Measurements from ENCODE around the gene ARID5A. TPM values are rescaled to one million over a fixed set of nuclear protein-coding genes. Genes with fewer than 3 reads are reported as not detected.

Gene ARID5A
- total RNA-seq, 1 donor = 9.5 TPM

GRCh38 chr2:96506907-96507240 is 29.7 kb upstream of the ARID5A start:
- DNase-seq (ENCODE audit: low read depth) = no peak
- TF ChIP-seq CTCF (IDR thresholded peaks at IDR 0.05; ENCODE audit: insufficient read depth, low read depth, low read length) = no peak
- H3K4me3 ChIP-seq (ENCODE audit: low read depth, low read length) = no peak overlapping the region

GRCh38 chr2:96507957-96508520 is 28.5 kb upstream of the ARID5A start:
- TF ChIP-seq CTCF (IDR thresholded peaks at IDR 0.05; ENCODE audit: insufficient read depth, low read depth, low read length) = peak; percentile 95
- DNase-seq (ENCODE audit: low read depth) = peak; percentile 36
- H3K4me3 ChIP-seq (ENCODE audit: low read depth, low read length) = peak overlapping the region; percentile 35

GRCh38 chr2:96508521-96509113 is 27.9 kb upstream of the ARID5A start:
- H3K4me3 ChIP-seq (ENCODE audit: low read depth, low read length) = no peak overlapping the region
- DNase-seq (ENCODE audit: low read depth) = no peak
- TF ChIP-seq CTCF (IDR thresholded peaks at IDR 0.05; ENCODE audit: insufficient read depth, low read depth, low read length) = no peak

GRCh38 chr2:96509114-96509846 is 27.3 kb upstream of the ARID5A start:
- DNase-seq (ENCODE audit: low read depth) = peak; percentile 83
- no peak overlapping the region for H3K4me3 ChIP-seq (ENCODE audit: low read depth, low read length)

GRCh38 chr2:96509847-96510230 is 26.7 kb upstream of the ARID5A start:
- no peak overlapping the region for H3K4me3 ChIP-seq (ENCODE audit: low read depth, low read length)
- TF ChIP-seq CTCF (IDR thresholded peaks at IDR 0.05; ENCODE audit: insufficient read depth, low read depth, low read length) = no peak
- no peak for DNase-seq (ENCODE audit: low read depth)

More at GRCh38 chr2:96509114-96509846, 27.3 kb upstream of the ARID5A start:
- TF ChIP-seq CTCF (IDR thresholded peaks at IDR 0.05; ENCODE audit: insufficient read depth, low read depth, low read length) = peak; percentile 97

- DNase-seq (ENCODE audit: low read depth) = no peak
- no peak for TF ChIP-seq CTCF (IDR thresholded peaks at IDR 0.05; ENCODE audit: insufficient read depth, low read depth, low read length)
- H3K4me3 ChIP-seq (ENCODE audit: low read depth, low read length) = no peak overlapping the region
Observed at GRCh38 chr2:96510931-96511595, 25.5 kb upstream of the ARID5A start.
